ENCODE results near the gene PSPC1.

- TF ChIP-seq CTCF (IDR thresholded peaks at IDR 0.05; ENCODE audit: insufficient read depth, low read length) (no peak), POLR2AphosphoS5 (IDR thresholded peaks at IDR 0.05; ENCODE audit: low read depth) (no peak), GABPA (IDR thresholded peaks at IDR 0.05; ENCODE audit: low read depth) (no peak), REST (IDR thresholded peaks at IDR 0.05; ENCODE audit: insufficient replicate concordance, low read depth) (no peak)
Observed at GRCh38 chr13:19681517-19681916, 101.2 kb downstream of the PSPC1 start.
